IMR-90 (cell line): Measurements from ENCODE around the gene NEK2. TPM values are rescaled to one million over a fixed set of nuclear protein-coding genes. Genes with fewer than 3 reads are reported as not detected.

Source experiments
- ATAC-seq: fragments of 200-7000 bp; cut with Tn5 transposase; 2 replicates; pipeline ENCODE4 v1.9.1; 2020; ENCODE audit warnings: low read depth, mild to moderate bottlenecking, moderate library complexity
- BruUV-seq: library from RNA; stranded (reverse); fragments of 400-500 nt; replicated peaks from 2 replicates; lab custom pipeline; 2021; lab: Mats Ljungman, UMichigan
- CTCF ChIA-PET: fragments of 300-600 bp; formaldehyde crosslinking; extraction: SDS; loops from one replicate; lab custom pipeline; 2021; ENCODE audit warnings: antibody characterized with exemption; lab: Yijun Ruan, JAX
- POLR2A ChIA-PET: fragments of 300-600 bp; sonication (Branson Sonifier 250); formaldehyde crosslinking; loops from one replicate; lab custom pipeline; 2022; ENCODE audit warnings: antibody characterized with exemption; ENCODE audit not compliant: unreplicated experiment; lab: Charles Lee
- DNase-seq: peaks from one replicate; pipeline ENCODE4 v3.0.0; 2013
- H2AFZ ChIP-seq: replicated peaks from 2 replicates; pipeline ENCODE3; 2013; ENCODE audit warnings: low read length, mild to moderate bottlenecking; ENCODE audit not compliant: poor library complexity
- H2AK5ac ChIP-seq: 2 replicates; pipeline ENCODE4 v1.6.1; 2013; ENCODE audit warnings: low read depth, low read length, inconsistent platforms
- H2AK9ac ChIP-seq: replicated peaks from 2 replicates; pipeline ENCODE3; 2013; ENCODE audit warnings: mild to moderate bottlenecking, low read depth, low read length, moderate library complexity; ENCODE audit not compliant: poor library complexity
- H2BK120ac ChIP-seq: 2 replicates; pipeline ENCODE4 v1.6.1; 2013; ENCODE audit warnings: low read depth, low read length, inconsistent platforms
- H2BK15ac ChIP-seq: 3 replicates; pipeline ENCODE4 v1.6.1; 2013; ENCODE audit warnings: low read depth, low read length, inconsistent platforms
- H2BK20ac ChIP-seq: 2 replicates; pipeline ENCODE4 v1.6.1; 2013; ENCODE audit warnings: low read depth, mild to moderate bottlenecking, inconsistent platforms, low read length, moderate library complexity
- H2BK5ac ChIP-seq: 2 replicates; pipeline ENCODE4 v1.6.1; 2013; ENCODE audit warnings: mild to moderate bottlenecking, low read depth, low read length, inconsistent platforms; ENCODE audit not compliant: poor library complexity, severe bottlenecking
- H3K14ac ChIP-seq: replicated peaks from 2 replicates; pipeline ENCODE4 v1.6.1; 2013; ENCODE audit warnings: low read depth, low read length, inconsistent platforms
- H3K18ac ChIP-seq: 2 replicates; pipeline ENCODE4 v1.6.1; 2013; ENCODE audit warnings: low read depth, low read length, control low read depth
- H3K23ac ChIP-seq: 2 replicates; pipeline ENCODE4 v1.6.1; 2013; ENCODE audit warnings: low read depth, low read length, inconsistent platforms
- H3K27ac ChIP-seq: 2 replicates; pipeline ENCODE4 v1.5.1; 2013; ENCODE audit warnings: mild to moderate bottlenecking, control low read depth, low read length; ENCODE audit not compliant: insufficient read depth
- H3K27me3 ChIP-seq: 2 replicates; pipeline ENCODE4 v1.6.1; 2013; ENCODE audit warnings: low read length; ENCODE audit not compliant: control insufficient read depth, insufficient read depth
- H3K36me3 ChIP-seq: 2 replicates; pipeline ENCODE4 v1.6.1; 2013; ENCODE audit warnings: low read length, mixed read lengths; ENCODE audit not compliant: control insufficient read depth, insufficient read depth
- H3K4ac ChIP-seq: 2 replicates; pipeline ENCODE4 v1.6.1; 2013; ENCODE audit warnings: low read depth, low read length, inconsistent platforms
- H3K4me1 ChIP-seq: 2 replicates; pipeline ENCODE4 v1.6.1; 2013; ENCODE audit warnings: low read length, mixed read lengths; ENCODE audit not compliant: control insufficient read depth, insufficient read depth
- H3K4me2 ChIP-seq: 2 replicates; pipeline ENCODE4 v1.6.1; 2013; ENCODE audit warnings: low read depth, mild to moderate bottlenecking, control low read depth, low read length, moderate library complexity
- H3K4me3 ChIP-seq: 2 replicates; pipeline ENCODE4 v1.5.1; 2013; ENCODE audit warnings: low read depth, mild to moderate bottlenecking, control low read depth, low read length, moderate library complexity; ENCODE audit not compliant: insufficient read depth
- H3K56ac ChIP-seq: 2 replicates; pipeline ENCODE4 v1.6.1; 2013; ENCODE audit warnings: low read length, inconsistent platforms; ENCODE audit not compliant: insufficient read depth; ENCODE audit errors: extremely low read depth
- H3K79me1 ChIP-seq, 2 experiments: 2 replicates each; pipeline ENCODE4 v1.6.1; 2013; ENCODE audit warnings: low read length in 2 of 2, inconsistent platforms in 1 of 2, low read depth in 1 of 2
- H3K9ac ChIP-seq: 2 replicates; pipeline ENCODE4 v1.6.1; 2013; ENCODE audit warnings: low read depth, low read length, control low read depth
- H3K9me1 ChIP-seq: 2 replicates; pipeline ENCODE4 v1.6.1; 2013; ENCODE audit warnings: low read length, inconsistent platforms; ENCODE audit not compliant: insufficient read depth
- H3K9me3 ChIP-seq: 2 replicates; pipeline ENCODE4 v1.6.1; 2013; ENCODE audit warnings: low read length; ENCODE audit not compliant: control insufficient read depth, insufficient read depth
- H4K20me1 ChIP-seq: 2 replicates; pipeline ENCODE4 v1.6.1; 2013; ENCODE audit warnings: low read length, inconsistent platforms; ENCODE audit not compliant: insufficient read depth
- H4K5ac ChIP-seq: 2 replicates; pipeline ENCODE4 v1.6.1; 2013; ENCODE audit warnings: mild to moderate bottlenecking, low read depth, low read length, control low read depth
- H4K8ac ChIP-seq, 2 experiments: 2 replicates each; pipeline ENCODE4 v1.6.1; 2013; ENCODE audit warnings: low read depth in 2 of 2, low read length in 2 of 2, control low read depth in 1 of 2, inconsistent platforms in 1 of 2
- H4K91ac ChIP-seq: 2 replicates; pipeline ENCODE4 v1.6.1; 2013; ENCODE audit warnings: low read depth, low read length, inconsistent platforms; ENCODE audit not compliant: insufficient read depth
- BHLHE40 ChIP-seq: fragments of 150-350 bp; IDR thresholded peaks from 2 replicates; pipeline ENCODE4 v1.6.1; 2016; ENCODE audit warnings: mild to moderate bottlenecking, low read depth, low read length
- CEBPB ChIP-seq: IDR thresholded peaks from 2 replicates; pipeline ENCODE4 v1.6.1; 2012; ENCODE audit warnings: low read depth, low read length, improper control_type of control experiment
- CHD1 ChIP-seq: IDR thresholded peaks from 2 replicates; pipeline ENCODE4 v1.6.1; 2012; ENCODE audit warnings: low read depth, low read length, improper control_type of control experiment
- CTCF ChIP-seq: conservative IDR thresholded peaks from 2 replicates; pipeline ENCODE4 v1.5.1; 2012; ENCODE audit warnings: mild to moderate bottlenecking, low read depth, low read length, improper control_type of control experiment
- ELK1 ChIP-seq: fragments of 150-350 bp; IDR thresholded peaks from 2 replicates; pipeline ENCODE4 v1.6.1; 2016; ENCODE audit warnings: low read depth, mild to moderate bottlenecking, low read length, moderate library complexity, borderline replicate concordance
- FOS ChIP-seq: fragments of 150-350 bp; IDR thresholded peaks from 2 replicates; pipeline ENCODE4 v1.6.1; 2016; ENCODE audit warnings: low read depth, low read length
- MAFK ChIP-seq: IDR thresholded peaks from 2 replicates; pipeline ENCODE4 v1.6.1; 2012; ENCODE audit warnings: low read depth, low read length, improper control_type of control experiment
- MAZ ChIP-seq: IDR thresholded peaks from 2 replicates; pipeline ENCODE4 v1.6.1; 2012; ENCODE audit warnings: low read depth, mild to moderate bottlenecking, low read length, improper control_type of control experiment, moderate library complexity, borderline replicate concordance
- MXI1 ChIP-seq: IDR thresholded peaks from 2 replicates; pipeline ENCODE4 v1.6.1; 2012; ENCODE audit warnings: low read depth, mild to moderate bottlenecking, low read length, moderate library complexity, borderline replicate concordance
- NFE2L2 ChIP-seq: fragments of 150-350 bp; IDR thresholded peaks from 2 replicates; pipeline ENCODE4 v1.6.1; 2016; ENCODE audit warnings: low read depth, mild to moderate bottlenecking, low read length
- POLR2A ChIP-seq: IDR thresholded peaks from 2 replicates; pipeline ENCODE4 v1.6.1; 2012; ENCODE audit warnings: mild to moderate bottlenecking, low read depth, low read length
- RAD21 ChIP-seq: IDR thresholded peaks from 2 replicates; pipeline ENCODE4 v1.6.1; 2012; ENCODE audit warnings: low read length, improper control_type of control experiment
- RCOR1 ChIP-seq: IDR thresholded peaks from 2 replicates; pipeline ENCODE4 v1.6.1; 2012; ENCODE audit warnings: mild to moderate bottlenecking, low read length, improper control_type of control experiment; ENCODE audit not compliant: insufficient replicate concordance
- RFX5 ChIP-seq: IDR thresholded peaks from 2 replicates; pipeline ENCODE4 v1.8.0; 2012; ENCODE audit warnings: low read depth, mild to moderate bottlenecking, low read length, moderate library complexity
- SMC3 ChIP-seq: fragments of 150-350 bp; IDR thresholded peaks from 2 replicates; pipeline ENCODE4 v1.6.1; 2016; ENCODE audit warnings: low read depth, mild to moderate bottlenecking, antibody characterized with exemption, low read length, moderate library complexity
- USF2 ChIP-seq: fragments of 150-350 bp; IDR thresholded peaks from 2 replicates; pipeline ENCODE4 v1.6.1; 2017; ENCODE audit warnings: mild to moderate bottlenecking, antibody characterized with exemption, low read length, low read depth
- WGBS, 2 experiments: methylation state at CpG; one replicate each; pipeline versions ENCODE4 v1.1.5 to v1.1.7; 2013; ENCODE audit warnings: missing lambda C conversion rate in 2 of 2; ENCODE audit not compliant: insufficient read length in 1 of 2; ENCODE audit errors: extremely low coverage in 2 of 2; 5-methylcytosine and 5-hydroxymethylcytosine counted together
- dilution Hi-C: fragments of 300-500 bp; cut with HindIII; formaldehyde crosslinking; loops from one replicate; pipeline ENCODE4 v1.14.3; 2018; ENCODE audit warnings: low sequenced_read_pairs; ENCODE audit not compliant: unreplicated experiment
- in situ Hi-C: fragments of 300-500 bp; cut with MboI; formaldehyde crosslinking; loops from 3 replicates; pipeline ENCODE4 v1.14.3; 2019; ENCODE audit warnings: low sequenced_read_pairs, inconsistent platforms, mixed read lengths
- intact Hi-C: fragments of 100-400 bp; cut with micrococcal nuclease; formaldehyde crosslinking; loops from 2 replicates; pipeline ENCODE4 v1.10.0; 2022
- polyA plus RNA-seq, 3 experiments: library from polyadenylated mRNA; depleted of rRNA; stranded (reverse); fragments of >200 nt; gene quantifications; 2 replicates each; pipeline ENCODE4 v1.2.3, GENCODE V29; 2012; ENCODE audit warnings: low replicate concordance in 1 of 3
- total RNA-seq: library from RNA; depleted of rRNA; stranded (reverse); fragments of >200 nt; gene quantifications from 2 replicates; pipeline ENCODE4 v1.2.3, GENCODE V29; 2012

NEK2 gene
- total and polyA plus RNA-seq, 2 of the 4 experiments (the other 2 are of a cell fraction), result 9.9 to 26.0 TPM

- Histone ChIP-seq H2BK15ac (no peak overlapping the region), H2AFZ (no peak overlapping the region), H3K27ac (no peak overlapping the region), H3K23ac (no peak overlapping the region), H3K56ac (no peak overlapping the region), H3K9me1 (peaks cover 14% of the 10 kb centered on the region), H2AK5ac (peak overlapping the region; percentile 14; the same call in 1 of the 2 replicates), H3K4me2 (no peak overlapping the region), H3K4me1 (peaks cover 16% of the 10 kb centered on the region), H3K79me1 (no peaks in the 10 kb centered on the region), H3K4me3 (no peak overlapping the region), H3K9ac (no peak overlapping the region), H4K8ac (no peak overlapping the region), H3K9me3 (no peaks in the 10 kb centered on the region), H3K18ac (no peak overlapping the region), H2BK5ac (no peak overlapping the region), H3K4ac (no peak overlapping the region), H3K27me3 (no peaks in the 10 kb centered on the region), H3K36me3 (no peaks in the 10 kb centered on the region), H2BK20ac (no peak overlapping the region), H3K14ac (no peak overlapping the region), H4K5ac (no peak overlapping the region), H2AK9ac (peak overlapping the region; percentile 65), H2BK120ac (no peak overlapping the region; the same call in 1 of the 2 replicates), H4K20me1 (no peaks in the 10 kb centered on the region), H4K91ac (no peak overlapping the region)
- DNase-seq (no peak), ATAC-seq (no peak)
- dilution Hi-C loops, result no loop called here
- ChIA-PET CTCF (no interaction called here), POLR2A (no interaction called here)
- in situ Hi-C loops, result no loop called here
- intact Hi-C loops, result no loop called here
- no TSS peak for BruUV-seq
- WGBS, 2 experiments, result no CpG with 5 or more reads among the region's 6 CpGs
- TF ChIP-seq BHLHE40, result no peak
- no peak for TF ChIP-seq CHD1
- no peak for TF ChIP-seq MAZ
- no peak for TF ChIP-seq FOS
- no peak for TF ChIP-seq CEBPB
- no peak for TF ChIP-seq RFX5
- TF ChIP-seq MAFK, result no peak
- TF ChIP-seq SMC3, result no peak
- no peak for TF ChIP-seq POLR2A
- no peak for TF ChIP-seq NFE2L2
- no peak for TF ChIP-seq CTCF
- TF ChIP-seq RCOR1, result no peak
- no peak for TF ChIP-seq RAD21
- no peak for TF ChIP-seq ELK1
- no peak for TF ChIP-seq USF2
- TF ChIP-seq MXI1, result no peak
Measured at GRCh38 chr1:211631168-211631567, 44.3 kb downstream of the NEK2 start.
